HepG2 (cell line): Measurements from ENCODE around the gene PHF13. TPM values are rescaled to one million over a fixed set of nuclear protein-coding genes. Genes with fewer than 3 reads are reported as not detected.

Source experiments
- ISX ChIP-seq: sonication (generic); formaldehyde crosslinking; conservative IDR thresholded peaks from 2 replicates; pipeline ENCODE4 v1.5.0; 2020; ENCODE audit warnings: missing genetic modification reagents
- NFIB ChIP-seq: sonication (generic); formaldehyde crosslinking; IDR thresholded peaks from 2 replicates; pipeline ENCODE4 v1.9.0; 2021; ENCODE audit warnings: missing genetic modification reagents, mild to moderate bottlenecking, borderline replicate concordance
- NFRKB ChIP-seq: fragments of 450-650 bp; IDR thresholded peaks from 2 replicates; pipeline ENCODE4 v1.6.1; 2017
- NR2F1 ChIP-seq, 2 experiments: fragments of 450-650 bp in 1 of 2; formaldehyde crosslinking in 1 of 2; IDR thresholded peaks; 2 replicates each; pipeline versions ENCODE4 v1.5.0 to v1.6.1; 2016 to 2020; ENCODE audit warnings: mild to moderate bottlenecking in 1 of 2, missing compliant biosample characterization in 1 of 2, missing genetic modification reagents in 1 of 2, moderate library complexity in 1 of 2
- ONECUT2 ChIP-seq: sonication (generic); formaldehyde crosslinking; IDR thresholded peaks from 2 replicates; pipeline ENCODE4 v1.4.0; 2020; ENCODE audit warnings: missing genetic modification reagents
- PRMT3 ChIP-seq: sonication (generic); formaldehyde crosslinking; IDR thresholded peaks from 2 replicates; pipeline ENCODE4 v1.8.1; 2022; ENCODE audit warnings: low read depth, mild to moderate bottlenecking, moderate library complexity, missing genetic modification reagents, borderline replicate concordance
- SMAD9 ChIP-seq: sonication (generic); formaldehyde crosslinking; IDR thresholded peaks from 2 replicates; pipeline ENCODE4 v1.5.1; 2020; ENCODE audit warnings: mild to moderate bottlenecking, missing genetic modification reagents
- SP2 ChIP-seq: sonication (generic); formaldehyde crosslinking; IDR thresholded peaks from 2 replicates; pipeline ENCODE4 v1.5.1; 2020; ENCODE audit warnings: mild to moderate bottlenecking, missing genetic modification reagents
- ZNF337 ChIP-seq: sonication (generic); formaldehyde crosslinking; IDR thresholded peaks from 2 replicates; pipeline ENCODE4 v1.5.1; 2020; ENCODE audit warnings: missing genetic modification reagents, low read depth, mild to moderate bottlenecking, borderline replicate concordance
- ZNF530 ChIP-seq: sonication (generic); formaldehyde crosslinking; IDR thresholded peaks from 2 replicates; pipeline ENCODE4 v1.5.0; 2020; ENCODE audit warnings: low read depth, mild to moderate bottlenecking, missing genetic modification reagents
- ZNF660 ChIP-seq: sonication (generic); formaldehyde crosslinking; IDR thresholded peaks from 2 replicates; pipeline ENCODE4 v1.5.1; 2020; ENCODE audit warnings: mild to moderate bottlenecking, low read depth, missing genetic modification reagents, borderline replicate concordance
- ZNF704 ChIP-seq: sonication (generic); formaldehyde crosslinking; IDR thresholded peaks from 2 replicates; pipeline ENCODE4 v1.8.1; 2023; ENCODE audit warnings: mild to moderate bottlenecking, inconsistent platforms, moderate library complexity, missing genetic modification reagents, borderline replicate concordance
- ZNF746 ChIP-seq: sonication (generic); formaldehyde crosslinking; IDR thresholded peaks from 2 replicates; pipeline ENCODE4 v1.8.0; 2022; ENCODE audit warnings: mild to moderate bottlenecking, missing genetic modification reagents
- ZNF790 ChIP-seq: sonication (generic); formaldehyde crosslinking; IDR thresholded peaks from 2 replicates; pipeline ENCODE4 v1.8.0; 2022; ENCODE audit warnings: missing genetic modification reagents, mild to moderate bottlenecking, borderline replicate concordance
- ZNF816 ChIP-seq: sonication (generic); formaldehyde crosslinking; IDR thresholded peaks from 2 replicates; pipeline ENCODE4 v1.8.0; 2022; ENCODE audit warnings: missing genetic modification reagents, mild to moderate bottlenecking, borderline replicate concordance
- ZSCAN30 ChIP-seq: sonication (generic); formaldehyde crosslinking; IDR thresholded peaks from 2 replicates; pipeline ENCODE4 v1.5.0; 2020; ENCODE audit warnings: mild to moderate bottlenecking, missing genetic modification reagents
- polyA plus RNA-seq, 8 experiments: library from polyadenylated mRNA; depleted of rRNA in 3 of 8; stranded (reverse) in 7 of 8; unstranded in 1 of 8; fragments of >200 nt; fragmentation: Illumina TruSeq in 4 of 8; extraction: Trizol in 4 of 8; gene quantifications; 2 replicates each; pipeline versions ENCODE4 v1.2.1 to v1.2.3, GENCODE V29; 2011 to 2016; ENCODE audit warnings: low read depth in 4 of 8, missing spikeins in 1 of 8, mixed read lengths in 1 of 8; ENCODE audit not compliant: insufficient read depth in 1 of 8
- total RNA-seq, 5 experiments: library from RNA; depleted of rRNA; stranded (reverse); fragments of >200 nt; fragmentation: Illumina TruSeq; extraction: Trizol; gene quantifications; 2 replicates each; pipeline ENCODE4 v1.2.3, GENCODE V29; 2016; ENCODE audit warnings: low read depth in 1 of 5
- TF ChIP-seq, protein P1 (sequence below), 2 experiments: fragments of 450-650 bp in 1 of 2; sonication (generic) in 1 of 2; formaldehyde crosslinking in 1 of 2; IDR thresholded peaks; 2 replicates each; pipeline versions ENCODE4 v1.6.1 to v1.8.0; 2016 to 2022; ENCODE audit warnings: antibody characterized with exemption in 1 of 2, mild to moderate bottlenecking in 1 of 2, missing genetic modification reagents in 1 of 2
- TF ChIP-seq, protein P2 (sequence below): sonication (generic); formaldehyde crosslinking; IDR thresholded peaks from 2 replicates; pipeline ENCODE4 v1.8.1; 2023; ENCODE audit warnings: mild to moderate bottlenecking, missing genetic modification reagents

Gene PHF13
- total and polyA plus RNA-seq, 2 of the 13 experiments (the other 11 are each of a cell fraction or from before 2014, with no cell fraction given): 4.7 to 7.4 TPM

DNA sequence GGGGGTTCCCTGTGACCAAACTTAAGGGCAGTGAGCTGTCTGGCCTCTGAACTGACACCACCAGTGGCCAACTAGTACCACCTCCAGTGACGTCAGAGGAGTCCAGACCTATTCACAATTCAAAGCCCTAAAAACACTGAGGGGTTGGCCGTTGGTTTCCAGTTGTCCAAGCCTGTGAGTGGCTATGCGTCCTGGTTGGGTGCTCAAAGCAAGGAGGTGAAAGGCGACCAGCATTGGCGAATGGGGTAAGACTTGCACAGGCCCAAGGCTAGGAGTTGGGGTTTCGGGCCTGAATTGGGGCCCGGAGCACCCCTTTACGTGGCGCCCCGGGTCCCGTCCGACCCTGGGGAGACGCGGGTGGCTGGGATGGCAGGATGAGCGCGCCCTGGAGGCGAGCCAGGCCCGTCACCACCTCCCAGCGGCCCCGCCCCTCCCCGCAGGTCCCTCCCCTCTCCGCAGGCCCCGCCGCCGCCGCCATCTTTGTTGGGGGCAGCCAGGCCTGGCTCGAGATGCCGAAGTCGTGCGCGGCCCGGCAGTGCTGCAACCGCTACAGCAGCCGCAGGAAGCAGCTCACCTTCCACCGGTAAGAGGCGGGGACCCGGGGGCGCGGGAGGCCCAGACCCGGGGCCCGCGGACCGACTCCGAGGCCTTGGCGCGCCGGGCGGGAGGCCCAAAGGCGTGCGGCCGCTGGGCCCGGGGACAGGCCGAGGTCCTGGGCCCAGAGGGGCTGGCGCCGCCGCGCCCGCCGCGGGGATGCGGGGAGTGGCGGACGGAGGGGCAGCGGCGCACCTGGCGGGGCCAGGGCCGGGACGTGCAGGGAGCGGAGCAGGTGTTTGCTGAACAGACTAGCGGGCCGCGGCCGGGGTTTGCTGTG, 11.4 kb downstream of the PHF13 start, which contains the start of gene THAP3 (continued):
- TF ChIP-seq, protein P1, sequence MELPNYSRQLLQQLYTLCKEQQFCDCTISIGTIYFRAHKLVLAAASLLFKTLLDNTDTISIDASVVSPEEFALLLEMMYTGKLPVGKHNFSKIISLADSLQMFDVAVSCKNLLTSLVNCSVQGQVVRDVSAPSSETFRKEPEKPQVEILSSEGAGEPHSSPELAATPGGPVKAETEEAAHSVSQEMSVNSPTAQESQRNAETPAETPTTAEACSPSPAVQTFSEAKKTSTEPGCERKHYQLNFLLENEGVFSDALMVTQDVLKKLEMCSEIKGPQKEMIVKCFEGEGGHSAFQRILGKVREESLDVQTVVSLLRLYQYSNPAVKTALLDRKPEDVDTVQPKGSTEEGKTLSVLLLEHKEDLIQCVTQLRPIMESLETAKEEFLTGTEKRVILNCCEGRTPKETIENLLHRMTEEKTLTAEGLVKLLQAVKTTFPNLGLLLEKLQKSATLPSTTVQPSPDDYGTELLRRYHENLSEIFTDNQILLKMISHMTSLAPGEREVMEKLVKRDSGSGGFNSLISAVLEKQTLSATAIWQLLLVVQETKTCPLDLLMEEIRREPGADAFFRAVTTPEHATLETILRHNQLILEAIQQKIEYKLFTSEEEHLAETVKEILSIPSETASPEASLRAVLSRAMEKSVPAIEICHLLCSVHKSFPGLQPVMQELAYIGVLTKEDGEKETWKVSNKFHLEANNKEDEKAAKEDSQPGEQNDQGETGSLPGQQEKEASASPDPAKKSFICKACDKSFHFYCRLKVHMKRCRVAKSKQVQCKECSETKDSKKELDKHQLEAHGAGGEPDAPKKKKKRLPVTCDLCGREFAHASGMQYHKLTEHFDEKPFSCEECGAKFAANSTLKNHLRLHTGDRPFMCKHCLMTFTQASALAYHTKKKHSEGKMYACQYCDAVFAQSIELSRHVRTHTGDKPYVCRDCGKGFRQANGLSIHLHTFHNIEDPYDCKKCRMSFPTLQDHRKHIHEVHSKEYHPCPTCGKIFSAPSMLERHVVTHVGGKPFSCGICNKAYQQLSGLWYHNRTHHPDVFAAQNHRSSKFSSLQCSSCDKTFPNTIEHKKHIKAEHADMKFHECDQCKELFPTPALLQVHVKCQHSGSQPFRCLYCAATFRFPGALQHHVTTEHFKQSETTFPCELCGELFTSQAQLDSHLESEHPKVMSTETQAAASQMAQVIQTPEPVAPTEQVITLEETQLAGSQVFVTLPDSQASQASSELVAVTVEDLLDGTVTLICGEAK (IDR thresholded peaks at IDR 0.05): no peak
- TF ChIP-seq, protein P1 (CRISPR knock-in tag; IDR thresholded peaks at IDR 0.05): no peak; the same call in 1 of the 2 replicates
- TF ChIP-seq SMAD9 (no peak), ZNF530 (CRISPR knock-in tag) (no peak), ZNF746 (CRISPR knock-in tag) (no peak), NFRKB (no peak), ZNF704 (0 out of 2 replicates have a peak, but pooled peaks have one; percentile 33), NR2F1 (CRISPR knock-in tag; IDR thresholded peaks at IDR 0.05) (no peak), PRMT3 (CRISPR knock-in tag) (no peak), ZSCAN30 (CRISPR knock-in tag) (no peak), ZNF660 (no peak), ISX (CRISPR knock-in tag) (no peak), ONECUT2 (CRISPR knock-in tag) (no peak), ZNF337 (CRISPR knock-in tag) (no peak), ZNF816 (CRISPR knock-in tag) (peak; percentile 56; the same call in 1 of the 2 replicates), NFIB (no peak), ZNF790 (CRISPR knock-in tag) (peak; percentile 58; the same call in 1 of the 2 replicates), SP2 (CRISPR knock-in tag) (no peak)
- TF ChIP-seq, protein P2, sequence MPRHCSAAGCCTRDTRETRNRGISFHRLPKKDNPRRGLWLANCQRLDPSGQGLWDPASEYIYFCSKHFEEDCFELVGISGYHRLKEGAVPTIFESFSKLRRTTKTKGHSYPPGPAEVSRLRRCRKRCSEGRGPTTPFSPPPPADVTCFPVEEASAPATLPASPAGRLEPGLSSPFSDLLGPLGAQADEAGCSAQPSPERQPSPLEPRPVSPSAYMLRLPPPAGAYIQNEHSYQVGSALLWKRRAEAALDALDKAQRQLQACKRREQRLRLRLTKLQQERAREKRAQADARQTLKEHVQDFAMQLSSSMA (CRISPR knock-in tag): no peak
